ENCODE data around the gene DTNB.

Gene DTNB

DNA sequence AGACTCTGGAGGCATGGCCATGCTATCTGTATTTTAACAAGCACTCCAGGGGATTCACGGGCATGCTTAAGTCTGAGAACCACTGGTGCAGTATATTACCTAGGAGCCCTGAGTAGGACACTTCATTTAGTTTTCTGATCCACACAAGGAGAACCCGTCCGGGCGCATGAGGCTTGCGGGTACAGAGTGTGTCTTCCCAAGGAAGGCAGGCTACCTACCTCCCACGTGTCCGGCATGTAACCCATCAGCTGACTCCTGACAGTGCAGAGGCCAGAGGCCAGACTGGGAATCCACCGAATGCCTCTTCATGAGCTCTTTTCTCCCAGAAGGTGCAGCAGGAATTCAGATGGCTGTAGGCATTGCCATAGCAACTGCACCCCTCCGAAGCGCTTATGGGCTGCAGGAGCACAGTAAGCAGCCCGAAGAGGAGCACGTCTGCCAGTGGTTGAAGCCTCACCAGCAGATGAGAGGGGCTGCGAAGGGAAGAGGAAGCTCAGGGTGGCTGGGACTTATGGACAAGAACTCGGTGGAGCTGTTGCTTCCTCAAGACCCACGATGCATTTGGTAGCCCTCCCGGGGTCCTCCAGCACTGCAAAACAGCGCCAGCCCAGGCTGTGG is 297.9 kb downstream of the DTNB start:
- POLR2A ChIA-PET = interaction anchor here (0.5 kb wide), 1 partner anchor 1299 kb away, joined by 5 read pairs; the partner anchor contains the start of gene SF3B6
- Histone ChIP-seq H3K4me1 (ENCODE audit: control insufficient read depth, insufficient read depth, low read length) (peaks cover 5% of the 10 kb centered on the region), H3K4me3 (ENCODE audit: low read depth, low read length) (no peak overlapping the region), H3K27ac (ENCODE audit: extremely low read depth, low read depth, low read length) (no peak overlapping the region), H3K36me3 (ENCODE audit: control insufficient read depth in 2 of 2, insufficient read depth in 1 of 2, low read length in 2 of 2) (no peaks in the 10 kb centered on the region), H3K9me3 (ENCODE audit: control insufficient read depth, insufficient read depth, low read depth, low read length) (no peaks in the 10 kb centered on the region)
- TF ChIP-seq ZNF112 (tag by site-specific recombination; IDR thresholded peaks at IDR 0.05) (no peak), ZNF221 (tag by site-specific recombination; IDR thresholded peaks at IDR 0.05; ENCODE audit: borderline replicate concordance) (no peak), ZNF670 (tag by site-specific recombination; IDR thresholded peaks at IDR 0.05; ENCODE audit: low read depth) (no peak), ZNF48 (tag by site-specific recombination; IDR thresholded peaks at IDR 0.05) (no peak), ZNF555 (tag by site-specific recombination; conservative IDR thresholded peaks at IDR 0.05) (no peak)
- TF ChIP-seq, protein P1, sequence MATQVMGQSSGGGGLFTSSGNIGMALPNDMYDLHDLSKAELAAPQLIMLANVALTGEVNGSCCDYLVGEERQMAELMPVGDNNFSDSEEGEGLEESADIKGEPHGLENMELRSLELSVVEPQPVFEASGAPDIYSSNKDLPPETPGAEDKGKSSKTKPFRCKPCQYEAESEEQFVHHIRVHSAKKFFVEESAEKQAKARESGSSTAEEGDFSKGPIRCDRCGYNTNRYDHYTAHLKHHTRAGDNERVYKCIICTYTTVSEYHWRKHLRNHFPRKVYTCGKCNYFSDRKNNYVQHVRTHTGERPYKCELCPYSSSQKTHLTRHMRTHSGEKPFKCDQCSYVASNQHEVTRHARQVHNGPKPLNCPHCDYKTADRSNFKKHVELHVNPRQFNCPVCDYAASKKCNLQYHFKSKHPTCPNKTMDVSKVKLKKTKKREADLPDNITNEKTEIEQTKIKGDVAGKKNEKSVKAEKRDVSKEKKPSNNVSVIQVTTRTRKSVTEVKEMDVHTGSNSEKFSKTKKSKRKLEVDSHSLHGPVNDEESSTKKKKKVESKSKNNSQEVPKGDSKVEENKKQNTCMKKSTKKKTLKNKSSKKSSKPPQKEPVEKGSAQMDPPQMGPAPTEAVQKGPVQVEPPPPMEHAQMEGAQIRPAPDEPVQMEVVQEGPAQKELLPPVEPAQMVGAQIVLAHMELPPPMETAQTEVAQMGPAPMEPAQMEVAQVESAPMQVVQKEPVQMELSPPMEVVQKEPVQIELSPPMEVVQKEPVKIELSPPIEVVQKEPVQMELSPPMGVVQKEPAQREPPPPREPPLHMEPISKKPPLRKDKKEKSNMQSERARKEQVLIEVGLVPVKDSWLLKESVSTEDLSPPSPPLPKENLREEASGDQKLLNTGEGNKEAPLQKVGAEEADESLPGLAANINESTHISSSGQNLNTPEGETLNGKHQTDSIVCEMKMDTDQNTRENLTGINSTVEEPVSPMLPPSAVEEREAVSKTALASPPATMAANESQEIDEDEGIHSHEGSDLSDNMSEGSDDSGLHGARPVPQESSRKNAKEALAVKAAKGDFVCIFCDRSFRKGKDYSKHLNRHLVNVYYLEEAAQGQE (tag by site-specific recombination; IDR thresholded peaks at IDR 0.05) = no peak
- CTCF ChIA-PET = interaction anchor here (0.6 to 3.2 kb wide), 10 partner anchors 10 to 1928 kb away, joined by 3 to 41 read pairs (median 5); no protein-coding TSS in a partner anchor

DNA sequence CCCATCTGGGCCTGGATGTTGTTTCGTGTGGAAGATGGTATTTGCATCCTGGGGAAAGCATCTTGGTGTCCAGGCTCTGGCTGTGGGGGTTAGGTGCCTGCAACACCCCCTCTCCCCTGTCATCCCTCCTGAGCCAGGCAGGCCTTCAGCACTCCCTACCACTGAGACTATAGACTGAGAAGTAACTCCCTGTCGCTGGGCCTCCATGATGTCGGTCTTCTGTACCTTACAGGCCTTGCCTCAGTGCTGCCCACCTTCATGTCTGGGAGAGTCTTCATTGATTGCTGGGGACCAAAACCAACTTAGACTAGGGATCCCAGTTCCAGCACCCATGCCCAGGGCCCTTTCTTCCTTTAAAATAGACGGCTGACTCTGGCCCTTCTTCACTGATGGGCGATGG is 298.6 kb downstream of the DTNB start:
- Histone ChIP-seq H3K36me3 (ENCODE audit: control insufficient read depth in 2 of 2, insufficient read depth in 1 of 2, low read length in 2 of 2) (no peaks in the 10 kb centered on the region), H3K4me1 (ENCODE audit: control insufficient read depth, insufficient read depth, low read length) (peaks cover 5% of the 10 kb centered on the region), H3K4me3 (ENCODE audit: low read depth, low read length) (no peak overlapping the region), H3K9me3 (ENCODE audit: control insufficient read depth, insufficient read depth, low read depth, low read length) (no peaks in the 10 kb centered on the region), H3K27ac (ENCODE audit: extremely low read depth, low read depth, low read length) (no peak overlapping the region)
- no peak for TF ChIP-seq HOXA7 (CRISPR knock-in tag; IDR thresholded peaks at IDR 0.05; ENCODE audit: borderline replicate concordance)
- TF ChIP-seq ZFP69B (tag by site-specific recombination; IDR thresholded peaks at IDR 0.05) = no peak
- TF ChIP-seq MEIS1 (CRISPR knock-in tag; IDR thresholded peaks at IDR 0.05; ENCODE audit: borderline replicate concordance) = no peak
- TF ChIP-seq, protein P2, sequence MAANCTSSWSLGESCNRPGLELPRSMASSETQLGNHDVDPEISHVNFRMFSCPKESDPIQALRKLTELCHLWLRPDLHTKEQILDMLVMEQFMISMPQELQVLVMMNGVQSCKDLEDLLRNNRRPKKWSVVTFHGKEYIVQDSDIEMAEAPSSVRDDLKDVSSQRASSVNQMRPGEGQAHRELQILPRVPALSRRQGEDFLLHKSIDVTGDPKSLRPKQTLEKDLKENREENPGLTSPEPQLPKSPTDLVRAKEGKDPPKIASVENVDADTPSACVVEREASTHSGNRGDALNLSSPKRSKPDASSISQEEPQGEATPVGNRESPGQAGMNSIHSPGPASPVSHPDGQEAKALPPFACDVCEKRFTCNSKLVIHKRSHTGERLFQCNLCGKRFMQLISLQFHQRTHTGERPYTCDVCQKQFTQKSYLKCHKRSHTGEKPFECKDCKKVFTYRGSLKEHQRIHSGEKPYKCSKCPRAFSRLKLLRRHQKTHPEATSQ (tag by site-specific recombination; IDR thresholded peaks at IDR 0.05) = no peak
- TF ChIP-seq ZNF16 (tag by site-specific recombination; IDR thresholded peaks at IDR 0.05; ENCODE audit: low read depth) = no peak
- TF ChIP-seq ZNF558 (tag by site-specific recombination; IDR thresholded peaks at IDR 0.05) = no peak
- no peak for TF ChIP-seq HOXD13 (CRISPR knock-in tag; IDR thresholded peaks at IDR 0.05; ENCODE audit: borderline replicate concordance)
- no peak for TF ChIP-seq ZNF311 (tag by site-specific recombination; IDR thresholded peaks at IDR 0.05; ENCODE audit: borderline replicate concordance)
- TF ChIP-seq GLI4 (tag by site-specific recombination; IDR thresholded peaks at IDR 0.05) = no peak
- TF ChIP-seq ZNF658 (tag by site-specific recombination; IDR thresholded peaks at IDR 0.05) = no peak
- TF ChIP-seq, protein P3, sequence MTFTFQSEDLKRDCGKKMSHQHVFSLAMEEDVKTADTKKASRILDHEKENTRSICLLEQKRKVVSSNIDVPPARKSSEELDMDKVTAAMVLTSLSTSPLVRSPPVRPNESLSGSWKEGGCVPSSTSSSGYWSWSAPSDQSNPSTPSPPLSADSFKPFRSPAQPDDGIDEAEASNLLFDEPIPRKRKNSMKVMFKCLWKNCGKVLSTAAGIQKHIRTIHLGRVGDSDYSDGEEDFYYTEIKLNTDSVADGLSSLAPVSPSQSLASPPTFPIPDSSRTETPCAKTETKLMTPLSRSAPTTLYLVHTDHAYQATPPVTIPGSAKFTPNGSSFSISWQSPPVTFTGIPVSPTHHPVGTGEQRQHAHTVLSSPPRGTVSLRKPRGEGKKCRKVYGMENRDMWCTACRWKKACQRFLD (tag by site-specific recombination; IDR thresholded peaks at IDR 0.05) = no peak
- TF ChIP-seq ZNF701 (tag by site-specific recombination; IDR thresholded peaks at IDR 0.05) = no peak
- TF ChIP-seq, protein P4, sequence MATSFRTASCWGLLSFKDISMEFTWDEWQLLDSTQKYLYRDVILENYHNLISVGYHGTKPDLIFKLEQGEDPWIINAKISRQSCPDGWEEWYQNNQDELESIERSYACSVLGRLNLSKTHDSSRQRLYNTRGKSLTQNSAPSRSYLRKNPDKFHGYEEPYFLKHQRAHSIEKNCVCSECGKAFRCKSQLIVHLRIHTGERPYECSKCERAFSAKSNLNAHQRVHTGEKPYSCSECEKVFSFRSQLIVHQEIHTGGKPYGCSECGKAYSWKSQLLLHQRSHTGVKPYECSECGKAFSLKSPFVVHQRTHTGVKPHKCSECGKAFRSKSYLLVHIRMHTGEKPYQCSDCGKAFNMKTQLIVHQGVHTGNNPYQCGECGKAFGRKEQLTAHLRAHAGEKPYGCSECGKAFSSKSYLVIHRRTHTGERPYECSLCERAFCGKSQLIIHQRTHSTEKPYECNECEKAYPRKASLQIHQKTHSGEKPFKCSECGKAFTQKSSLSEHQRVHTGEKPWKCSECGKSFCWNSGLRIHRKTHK (tag by site-specific recombination; IDR thresholded peaks at IDR 0.05) = no peak
- TF ChIP-seq ZNF335 (tag by site-specific recombination; conservative IDR thresholded peaks at IDR 0.05) = no peak
- TF ChIP-seq, protein P5, sequence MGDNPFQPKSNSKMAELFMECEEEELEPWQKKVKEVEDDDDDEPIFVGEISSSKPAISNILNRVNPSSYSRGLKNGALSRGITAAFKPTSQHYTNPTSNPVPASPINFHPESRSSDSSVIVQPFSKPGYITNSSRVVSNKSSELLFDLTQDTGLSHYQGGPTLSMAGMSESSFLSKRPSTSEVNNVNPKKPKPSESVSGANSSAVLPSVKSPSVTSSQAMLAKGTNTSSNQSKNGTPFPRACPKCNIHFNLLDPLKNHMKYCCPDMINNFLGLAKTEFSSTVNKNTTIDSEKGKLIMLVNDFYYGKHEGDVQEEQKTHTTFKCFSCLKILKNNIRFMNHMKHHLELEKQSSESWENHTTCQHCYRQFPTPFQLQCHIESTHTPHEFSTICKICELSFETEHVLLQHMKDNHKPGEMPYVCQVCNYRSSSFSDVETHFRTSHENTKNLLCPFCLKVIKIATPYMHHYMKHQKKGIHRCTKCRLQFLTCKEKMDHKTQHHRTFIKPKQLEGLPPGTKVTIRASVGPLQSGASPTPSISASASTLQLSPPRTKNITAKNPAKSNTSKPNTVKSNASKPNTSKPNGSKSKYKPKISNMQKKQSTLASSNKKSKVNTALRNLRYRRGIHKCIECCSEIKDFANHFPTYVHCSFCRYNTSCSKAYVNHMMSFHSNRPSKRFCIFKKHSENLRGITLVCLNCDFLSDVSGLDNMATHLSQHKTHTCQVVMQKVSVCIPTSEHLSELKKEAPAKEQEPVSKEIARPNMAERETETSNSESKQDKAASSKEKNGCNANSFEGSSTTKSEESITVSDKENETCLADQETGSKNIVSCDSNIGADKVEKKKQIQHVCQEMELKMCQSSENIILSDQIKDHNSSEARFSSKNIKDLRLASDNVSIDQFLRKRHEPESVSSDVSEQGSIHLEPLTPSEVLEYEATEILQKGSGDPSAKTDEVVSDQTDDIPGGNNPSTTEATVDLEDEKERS (tag by site-specific recombination; IDR thresholded peaks at IDR 0.05) = no peak
- no peak for TF ChIP-seq ZNF76 (tag by site-specific recombination; IDR thresholded peaks at IDR 0.05; ENCODE audit: borderline replicate concordance, low read depth)
- ChIA-PET CTCF (interaction anchor here (0.6 to 3.2 kb wide), 4 partner anchors 10 to 36 kb away, joined by 3 to 41 read pairs (median 13); no protein-coding TSS in a partner anchor), POLR2A (no interaction called here)
